Subcutaneous adipose tissue (tissue), 4 donors: ENCODE results near the gene MIX23. TPM values are rescaled to one million over a fixed set of nuclear protein-coding genes. Genes with fewer than 3 reads are reported as not detected.

Source experiments
- CTCF ChIP-seq: fragments of 450-650 bp; IDR thresholded peaks from one replicate; pipeline ENCODE4 v1.5.1; 2016; ENCODE audit warnings: low read depth, mild to moderate bottlenecking, control low read depth, antibody characterized with exemption, moderate library complexity
- total RNA-seq, 4 donors: library from RNA; depleted of rRNA; stranded (reverse); fragments of >200 nt; gene quantifications; one replicate each; pipeline ENCODE4 v1.1.0, GENCODE V29; 2016

Gene MIX23
- total RNA-seq, 4 donors from 2014 or later, result 10.4 to 20.2 (median 14.4) TPM

GRCh38 chr3:122350814-122351418 lies 32.1 kb downstream of the MIX23 start:
- no peak for TF ChIP-seq CTCF

DNA sequence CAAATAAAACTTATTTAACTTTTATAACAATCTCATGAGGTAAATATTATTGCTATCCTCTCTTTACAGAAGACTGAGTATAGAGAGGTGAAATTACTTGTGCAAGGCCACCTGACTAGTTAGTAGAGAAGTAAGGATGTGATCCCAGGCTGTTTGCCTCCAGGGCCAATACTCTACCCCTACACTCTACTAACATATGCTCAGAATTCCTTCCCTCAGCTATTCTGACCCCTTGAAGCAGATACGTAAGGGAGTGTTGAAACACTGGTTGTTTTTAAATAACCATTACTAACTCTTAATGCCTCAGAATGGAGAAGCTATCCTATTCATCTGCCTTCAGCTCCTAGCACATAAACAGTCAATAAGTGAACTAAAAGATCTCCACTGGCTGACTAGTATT lies 33.9 kb downstream of the MIX23 start:
- no peak for TF ChIP-seq CTCF

DNA sequence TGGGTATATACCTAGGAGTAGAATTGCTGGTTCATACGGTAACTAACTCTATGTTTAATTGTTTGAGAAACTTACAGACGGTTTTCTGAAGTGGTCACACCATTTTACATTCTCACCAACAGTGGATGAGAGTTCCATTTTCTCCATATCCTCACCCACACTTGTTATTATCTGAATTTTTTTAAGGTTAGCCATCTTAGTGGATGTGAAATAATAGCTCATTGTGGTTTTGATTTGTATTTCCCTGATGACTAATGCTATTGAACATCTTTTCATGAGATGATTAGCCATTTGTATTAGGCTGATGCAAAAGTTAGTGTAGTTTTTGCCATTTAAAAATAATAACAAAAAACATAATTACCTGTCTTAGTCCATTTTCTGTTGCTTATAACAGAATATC lies 39.4 kb downstream of the MIX23 start:
- TF ChIP-seq CTCF, result no peak

GRCh38 chr3:122342803-122343202 lies 40.2 kb downstream of the MIX23 start:
- TF ChIP-seq CTCF, result no peak

DNA sequence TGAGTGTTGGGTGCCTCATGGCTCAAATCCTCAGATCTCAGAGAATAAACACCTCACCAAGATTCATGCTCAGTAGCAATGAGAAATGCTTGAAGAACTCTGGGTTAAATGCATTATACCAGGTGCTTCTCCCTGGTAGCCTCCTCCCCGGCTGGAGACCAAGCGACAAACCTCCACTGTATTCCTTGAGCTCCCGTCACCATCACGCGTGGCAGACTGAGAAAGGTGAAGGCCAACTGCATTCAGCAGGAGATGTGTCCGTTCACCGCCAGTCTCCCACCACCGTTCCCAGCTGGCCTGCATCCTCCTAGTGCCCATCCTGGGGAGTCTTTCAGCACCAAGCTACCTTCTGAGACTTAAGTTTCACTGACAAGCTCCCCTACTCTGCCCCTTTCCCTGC lies 50.5 kb downstream of the MIX23 start:
- no peak for TF ChIP-seq CTCF

- no peak for TF ChIP-seq CTCF
These were observed 51.1 kb downstream of the MIX23 start for GRCh38 chr3:122331886-122332285.

- TF ChIP-seq CTCF, result no peak
These were observed 57.3 kb downstream of the MIX23 start for GRCh38 chr3:122325769-122326168.
